NCI-H748 treated with DMSO at 0.1 percent for 48 hours (cell line): ENCODE results near the gene EHD2.
A peak's percentile ranks its signal among the peaks of the same experiment; 100 is the strongest.
"Not testable (repeated sequence)": the region's sequence is repeated elsewhere in the genome, so short reads cannot be mapped to it uniquely, and the experiment has no call there.

Source experiments
- DNase-seq: peaks from one replicate; lab custom pipeline; 2025; lab: John Stamatoyannopoulos, UW

Gene EHD2

GRCh38 chr19:47691782-47692181 lies 21.4 kb upstream of the EHD2 start:
- DNase-seq, result no peak

GRCh38 chr19:47693489-47693888 lies 19.7 kb upstream of the EHD2 start:
- DNase-seq, result no peak

DNA sequence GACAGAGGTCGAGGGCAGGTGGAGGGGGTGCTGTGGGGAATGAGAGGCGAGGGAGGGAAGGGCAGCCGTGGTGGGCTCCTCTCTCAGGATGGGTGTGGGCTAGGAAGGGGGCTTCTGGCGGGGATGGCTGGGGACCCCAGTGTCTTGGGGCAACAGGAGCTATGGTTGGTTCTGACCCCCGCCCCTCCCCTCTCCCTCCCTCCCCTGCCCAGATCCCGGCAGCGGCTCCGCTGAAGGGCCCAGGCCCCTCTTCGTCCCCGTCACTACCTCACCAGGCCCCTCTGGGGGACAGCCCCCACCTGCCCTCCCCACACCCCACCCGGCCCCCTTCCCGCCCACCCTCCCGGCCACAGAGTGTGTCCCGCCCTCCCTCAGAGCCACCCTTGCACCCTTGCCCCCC lies 19.3 kb upstream of the EHD2 start:
- DNase-seq, result no peak

GRCh38 chr19:47694466-47695273 lies 18.6 kb upstream of the EHD2 start:
- no peak for DNase-seq

DNA sequence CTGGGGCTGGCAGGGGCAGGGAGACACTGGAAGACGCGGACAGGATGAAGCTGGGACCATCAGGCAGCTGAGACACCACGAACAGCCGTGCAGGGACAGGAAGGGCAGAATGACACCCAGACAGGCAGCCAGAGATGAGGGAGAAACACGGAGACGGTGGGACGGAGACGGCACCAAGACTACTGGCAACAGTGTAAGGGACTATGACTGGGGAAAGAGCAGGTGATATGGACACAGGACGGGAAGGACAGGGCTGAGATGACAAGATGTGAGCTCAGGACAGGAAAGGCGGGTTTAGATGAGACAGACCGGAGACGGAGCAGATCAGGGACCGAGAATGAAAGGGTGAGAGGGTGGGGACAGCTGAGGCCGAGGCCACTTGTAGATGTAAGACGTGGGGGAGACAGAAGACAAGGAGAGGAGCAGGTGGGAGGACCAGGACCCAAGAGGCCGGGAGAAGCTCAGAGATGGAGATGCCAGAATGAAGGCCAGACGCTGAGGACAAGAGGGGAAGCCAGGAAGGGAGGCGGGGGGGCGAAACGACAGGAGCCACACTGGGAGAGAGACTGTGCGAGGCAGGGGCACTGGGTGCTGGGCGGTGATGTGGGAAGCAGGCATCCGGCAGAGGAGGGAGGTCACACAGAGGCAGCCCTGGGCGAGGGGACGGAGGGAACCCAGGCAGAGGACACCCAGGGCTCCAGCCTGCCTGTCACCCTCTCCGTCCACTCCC lies 17.5 kb upstream of the EHD2 start:
- DNase-seq, result no peak

GRCh38 chr19:47696635-47697034 lies 16.6 kb upstream of the EHD2 start:
- DNase-seq, result no peak

DNA sequence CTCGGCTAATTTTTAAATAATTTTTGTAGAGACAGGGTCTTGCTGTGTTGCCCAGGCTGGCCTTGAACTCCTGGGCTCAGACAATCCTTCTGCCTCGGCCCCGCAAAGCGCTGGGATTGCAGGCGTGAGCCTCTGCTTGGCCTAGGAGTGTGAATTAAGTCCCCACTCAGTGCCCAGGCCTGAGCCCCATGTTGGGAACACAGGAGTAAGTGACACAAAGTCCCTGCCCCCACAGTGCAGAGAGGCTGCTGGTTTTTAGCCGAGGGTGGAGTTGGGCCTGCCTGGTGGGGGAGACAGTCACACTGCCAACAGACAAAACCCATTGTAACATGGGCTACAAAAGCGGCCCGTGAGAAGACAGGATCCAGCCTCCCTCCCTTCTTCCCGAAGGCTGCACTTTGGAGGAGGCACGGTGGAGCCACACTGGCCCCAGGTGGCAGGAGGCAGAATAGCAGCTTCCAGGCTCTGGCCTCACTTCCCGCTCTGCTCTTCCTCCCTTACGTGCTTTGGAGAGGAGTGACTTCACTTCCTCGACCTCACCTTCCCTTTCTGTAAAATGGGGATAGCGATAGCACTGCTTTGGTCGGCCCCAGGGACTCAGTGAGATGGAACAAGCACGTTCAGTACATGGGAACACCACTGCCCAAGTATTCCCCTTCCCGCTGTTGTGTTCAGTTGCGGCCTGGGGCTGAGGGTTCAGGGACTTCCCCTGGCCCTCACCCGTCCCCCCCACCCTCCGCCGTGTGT lies 15.2 kb upstream of the EHD2 start:
- peak; percentile 41 for DNase-seq

DNA sequence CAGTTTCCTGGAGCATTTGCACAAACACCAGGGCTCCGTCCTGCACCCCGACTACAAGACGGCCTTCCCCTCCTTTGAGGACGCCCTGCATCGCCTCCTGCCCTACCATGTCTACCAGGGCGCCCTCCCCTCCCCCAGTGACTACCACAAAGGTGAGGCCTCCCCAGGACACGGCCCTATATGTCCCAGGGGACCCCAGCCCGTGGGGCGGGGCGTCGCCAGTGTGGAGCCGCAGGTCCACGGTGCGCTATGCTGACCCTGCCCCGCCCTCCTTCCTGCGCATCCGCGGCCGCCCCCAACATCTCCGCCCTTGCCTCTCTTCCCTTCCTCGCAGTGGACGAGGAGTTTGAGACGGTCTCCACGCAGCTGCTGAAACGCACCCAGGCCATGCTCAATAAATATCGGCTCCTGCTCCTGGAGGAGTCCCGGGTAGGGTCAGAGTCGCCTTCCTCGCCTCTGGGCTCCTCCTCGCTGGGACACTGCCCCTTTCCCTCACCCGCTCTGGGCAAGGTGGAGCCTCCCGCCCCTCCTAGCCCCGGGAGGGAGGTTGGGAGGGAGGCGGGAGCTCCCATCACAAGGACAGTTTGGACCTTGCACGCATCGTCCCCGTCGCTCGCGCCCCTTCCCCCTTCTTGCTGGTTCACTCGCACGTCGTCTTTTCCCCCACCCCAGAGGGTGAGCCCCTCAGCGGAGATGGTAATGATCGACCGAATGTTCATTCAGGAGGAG lies 14.4 kb upstream of the EHD2 start:
- DNase-seq, result no peak

- DNase-seq, result peak; percentile 19
These were observed 13.8 kb upstream of the EHD2 start for GRCh38 chr19:47699360-47699917.

DNA sequence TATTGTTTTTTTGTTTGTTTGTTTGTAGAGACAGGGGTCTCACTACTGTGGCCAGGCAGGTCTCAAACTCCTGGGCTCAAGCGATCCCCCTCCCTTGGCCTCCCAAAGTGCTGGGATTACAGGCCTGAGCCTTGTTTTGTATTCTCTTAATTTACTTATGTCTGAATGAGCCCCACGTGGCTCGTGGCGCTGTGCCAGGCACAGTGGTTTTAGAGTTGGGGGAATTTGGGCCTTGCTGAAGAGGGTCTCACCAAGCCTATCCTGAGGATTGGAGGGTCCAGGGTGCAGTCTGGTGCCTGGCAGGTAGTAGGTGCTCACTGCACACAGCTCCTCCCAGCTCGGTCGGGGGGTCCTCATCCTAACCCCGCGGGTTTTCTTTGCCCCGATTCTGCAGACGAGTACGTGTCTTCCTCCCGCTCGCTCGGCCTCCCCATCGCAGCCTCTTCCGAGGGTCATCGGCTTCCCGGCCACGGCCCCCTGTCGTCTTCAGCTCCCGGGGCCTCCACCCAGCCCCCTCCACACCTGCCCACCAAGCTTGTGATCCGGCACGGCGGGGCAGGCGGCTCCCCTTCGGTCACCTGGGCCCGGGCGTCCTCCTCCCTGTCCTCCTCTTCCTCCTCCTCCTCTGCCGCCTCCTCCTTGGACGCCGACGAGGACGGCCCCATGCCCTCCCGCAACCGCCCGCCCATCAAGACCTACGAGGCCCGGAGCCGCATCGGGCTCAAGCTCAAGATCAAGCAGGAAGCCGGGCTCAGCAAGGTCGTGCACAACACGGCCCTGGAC lies 12.1 kb upstream of the EHD2 start:
- DNase-seq, result no peak

DNA sequence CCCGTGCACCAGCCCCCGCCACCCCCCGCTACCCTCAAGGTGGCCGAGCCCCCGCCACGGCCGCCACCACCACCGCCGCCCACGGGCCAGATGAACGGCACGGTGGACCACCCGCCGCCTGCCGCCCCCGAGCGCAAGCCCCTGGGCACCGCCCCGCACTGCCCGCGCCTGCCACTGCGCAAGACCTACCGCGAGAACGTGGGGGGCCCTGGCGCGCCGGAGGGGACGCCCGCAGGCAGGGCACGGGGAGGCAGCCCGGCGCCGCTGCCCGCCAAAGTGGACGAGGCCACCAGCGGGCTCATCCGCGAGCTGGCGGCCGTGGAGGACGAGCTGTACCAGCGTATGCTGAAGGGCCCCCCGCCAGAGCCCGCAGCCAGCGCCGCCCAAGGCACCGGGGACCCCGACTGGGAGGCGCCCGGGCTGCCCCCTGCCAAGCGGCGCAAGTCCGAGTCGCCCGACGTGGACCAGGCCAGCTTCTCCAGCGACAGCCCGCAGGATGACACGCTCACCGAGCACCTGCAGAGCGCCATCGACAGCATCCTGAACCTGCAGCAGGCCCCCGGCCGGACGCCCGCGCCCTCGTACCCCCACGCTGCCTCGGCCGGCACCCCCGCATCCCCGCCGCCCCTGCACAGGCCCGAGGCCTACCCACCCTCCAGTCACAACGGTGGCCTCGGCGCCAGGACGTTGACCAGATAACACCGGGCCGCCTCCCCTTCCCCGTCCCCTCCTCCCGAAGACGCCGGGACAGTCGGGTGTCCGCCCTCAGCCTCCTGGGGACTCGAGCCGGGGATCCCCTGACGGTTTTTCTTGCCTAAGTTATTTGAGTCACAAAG lies 11.3 kb upstream of the EHD2 start:
- DNase-seq, result no peak

DNA sequence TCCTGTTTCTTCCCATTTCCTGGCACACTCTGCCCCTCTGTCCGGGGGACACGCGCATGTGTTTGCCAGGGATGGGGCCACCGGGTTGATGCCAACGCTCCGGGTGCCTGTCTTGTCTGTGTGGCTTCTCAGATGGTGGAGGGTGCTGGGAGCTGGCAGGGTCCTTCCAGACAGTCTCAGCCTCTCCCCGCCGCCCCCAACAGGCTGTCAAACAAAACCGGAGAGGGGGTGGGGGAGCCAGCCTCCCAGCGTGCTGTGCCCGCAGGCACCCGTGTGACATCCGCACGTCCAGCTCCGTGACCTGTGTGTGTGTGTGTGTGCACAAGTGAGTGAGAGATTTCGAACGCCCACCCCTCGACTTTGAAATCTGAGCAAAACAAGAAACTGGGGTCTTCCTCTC lies 10.6 kb upstream of the EHD2 start:
- DNase-seq, result no peak

GRCh38 chr19:47703301-47703700 lies 9.9 kb upstream of the EHD2 start:
- no peak for DNase-seq

- DNase-seq, result no peak
These were observed 9.2 kb upstream of the EHD2 start for GRCh38 chr19:47704024-47704423.

DNA sequence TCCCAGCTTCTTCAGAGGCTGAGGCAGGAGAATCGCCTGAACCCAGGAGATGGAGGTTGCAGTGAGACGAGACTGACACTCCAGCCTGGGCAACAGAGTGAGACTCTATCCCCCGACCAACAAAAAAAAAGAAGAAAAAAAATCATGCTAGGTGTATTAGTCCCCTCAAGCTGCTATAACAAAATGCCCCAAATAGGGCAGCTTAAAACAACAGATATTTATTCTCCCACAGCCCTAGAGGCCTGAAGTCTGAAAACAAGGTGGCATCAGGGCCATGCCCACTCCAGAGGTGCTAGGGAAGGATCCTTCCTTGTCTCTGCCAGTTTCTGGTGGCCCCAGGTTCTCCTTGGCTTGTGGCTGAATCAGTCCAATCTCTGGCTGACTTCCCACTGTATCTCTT lies 8.6 kb upstream of the EHD2 start:
- no peak for DNase-seq

DNA sequence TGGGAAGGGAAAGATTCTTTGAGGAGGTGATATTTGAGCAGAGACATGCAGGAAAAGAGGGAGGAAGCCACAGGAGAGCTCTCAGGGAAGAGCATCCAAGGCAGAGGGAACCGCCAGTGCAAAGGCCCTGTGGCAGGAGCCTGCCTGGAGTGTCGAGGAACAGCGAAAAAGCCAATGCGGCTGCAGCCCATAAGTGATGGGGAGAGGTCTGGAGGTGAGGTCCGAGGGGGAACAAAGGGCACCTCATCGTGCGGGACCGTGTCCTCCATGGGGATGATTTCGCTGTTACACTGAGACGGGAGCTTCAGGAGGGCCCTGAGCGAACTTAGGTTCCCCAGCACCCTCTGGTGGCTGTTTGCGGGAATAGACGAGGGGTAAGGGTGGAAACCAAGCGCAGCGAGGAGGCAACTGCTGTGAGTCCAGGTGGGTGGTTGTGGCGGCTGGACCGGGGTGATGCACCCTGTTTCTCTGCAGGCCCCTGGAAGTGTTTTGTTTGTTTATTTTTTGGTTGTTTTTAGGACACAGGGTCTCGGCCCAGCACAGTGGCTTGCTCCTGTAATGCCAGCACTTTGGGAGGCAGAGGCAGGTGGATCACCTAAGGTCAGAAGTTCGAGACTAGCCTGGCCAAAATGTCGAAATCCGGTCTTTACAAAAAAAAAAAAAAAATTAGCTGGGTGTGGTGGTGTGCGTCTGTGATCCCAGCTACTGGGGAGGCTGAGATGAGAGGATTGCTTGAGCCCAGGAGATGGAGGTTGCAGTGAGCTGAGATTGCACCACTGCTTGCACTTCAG lies 5.9 kb upstream of the EHD2 start:
- DNase-seq, result peak; percentile 63

DNA sequence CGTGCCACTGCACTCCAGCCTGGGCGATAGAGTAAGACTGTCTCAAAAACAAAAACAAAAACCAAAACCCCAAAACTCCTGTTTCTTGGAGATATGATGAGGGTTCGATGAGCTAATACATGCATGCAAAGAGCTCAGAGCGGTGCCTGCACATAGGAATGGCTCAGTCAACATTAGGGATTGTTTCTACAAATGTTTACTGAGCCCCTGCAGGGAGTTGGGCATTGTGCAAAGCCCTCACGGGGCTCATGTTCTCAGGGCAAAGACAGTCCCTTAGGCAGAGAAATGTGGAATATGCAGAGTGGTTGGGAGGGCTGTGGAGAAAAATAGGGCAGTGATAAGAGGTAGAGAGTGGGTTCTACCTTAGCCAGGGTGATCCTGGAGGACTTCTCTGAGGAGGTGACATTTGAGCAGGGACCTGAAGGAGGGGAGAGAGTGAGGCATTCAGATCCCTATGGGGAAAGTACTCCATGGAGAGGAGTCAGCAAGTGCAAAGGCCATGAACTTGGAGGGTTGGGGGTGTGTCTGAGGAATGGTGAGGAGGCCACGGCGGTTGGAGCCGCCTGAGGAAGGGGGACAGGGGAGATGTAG lies 1.5 kb upstream of the EHD2 start:
- no peak for DNase-seq

- DNase-seq, result no peak
These were observed 1.1 kb downstream of the EHD2 start for GRCh38 chr19:47714339-47714738.

GRCh38 chr19:47714855-47715254 lies 1.6 kb downstream of the EHD2 start:
- not testable (repeated sequence) for DNase-seq
